ENCODE results near the gene ARHGAP24. TPM values are rescaled to one million over a fixed set of nuclear protein-coding genes. Genes with fewer than 3 reads are reported as not detected.

ARHGAP24 gene
- total and polyA plus RNA-seq, 2 donors from 2014 or later, result 78.1 to 94.7 TPM

DNA sequence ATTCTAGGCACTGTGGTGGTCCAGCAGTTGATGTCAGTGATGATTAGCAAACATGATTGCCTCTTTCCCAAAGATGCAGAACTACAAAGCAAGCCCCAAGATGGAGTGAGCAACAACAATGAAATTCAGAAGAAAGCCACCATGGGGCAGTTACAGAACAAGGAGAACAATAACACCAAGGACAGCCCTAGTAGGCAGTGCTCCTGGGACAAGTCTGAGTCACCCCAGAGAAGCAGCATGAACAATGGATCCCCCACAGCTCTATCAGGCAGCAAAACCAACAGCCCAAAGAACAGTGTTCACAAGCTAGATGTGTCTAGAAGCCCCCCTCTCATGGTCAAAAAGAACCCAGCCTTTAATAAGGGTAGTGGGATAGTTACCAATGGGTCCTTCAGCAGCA is 519.6 kb downstream of the ARHGAP24 start:
- DNase-seq, result no peak
- H3K9me3 ChIP-seq (ENCODE audit: control insufficient read depth in 2 of 3, insufficient read depth in 1 of 3, low read length in 3 of 3), result no peaks in the 10 kb centered on the region

DNA sequence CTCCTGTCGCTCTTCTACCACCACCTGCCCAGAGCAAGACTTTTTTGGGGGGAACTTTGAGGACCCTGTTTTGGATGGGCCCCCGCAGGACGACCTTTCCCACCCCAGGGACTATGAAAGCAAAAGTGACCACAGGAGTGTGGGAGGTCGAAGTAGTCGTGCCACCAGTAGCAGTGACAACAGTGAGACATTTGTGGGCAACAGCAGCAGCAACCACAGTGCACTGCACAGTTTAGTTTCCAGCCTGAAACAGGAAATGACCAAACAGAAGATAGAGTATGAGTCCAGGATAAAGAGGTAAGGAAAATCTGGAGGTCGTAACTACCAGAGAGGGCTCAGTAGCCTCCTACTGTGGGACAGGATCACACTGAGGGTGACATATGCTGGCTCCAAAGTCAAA is 520.4 kb downstream of the ARHGAP24 start:
- Histone ChIP-seq H3K9me3 (ENCODE audit: control insufficient read depth in 2 of 3, insufficient read depth in 1 of 3, low read length in 3 of 3) (no peaks in the 10 kb centered on the region), H3K4me3 (ENCODE audit: low read length in 3 of 3) (no peak overlapping the region), H3K27ac (ENCODE audit: low read depth in 2 of 2, low read length in 2 of 2) (no peak overlapping the region), H3K4me1 (ENCODE audit: control insufficient read depth in 2 of 3, insufficient read depth in 2 of 3, low read depth in 1 of 3, low read length in 3 of 3) (no peaks in the 10 kb centered on the region), H3K27me3 (ENCODE audit: control insufficient read depth, insufficient read depth, low read length) (no peaks in the 10 kb centered on the region), H3K9ac (ENCODE audit: low read length in 3 of 3) (no peak overlapping the region), H3K36me3 (ENCODE audit: control insufficient read depth in 2 of 3, insufficient read depth in 3 of 3, low read length in 3 of 3) (peaks cover 14 to 33% (median 20%) of the 10 kb centered on the region in 3 donors)
- FAIRE-seq (no peak), DNase-seq (no peak)
- TF ChIP-seq, protein P1, sequence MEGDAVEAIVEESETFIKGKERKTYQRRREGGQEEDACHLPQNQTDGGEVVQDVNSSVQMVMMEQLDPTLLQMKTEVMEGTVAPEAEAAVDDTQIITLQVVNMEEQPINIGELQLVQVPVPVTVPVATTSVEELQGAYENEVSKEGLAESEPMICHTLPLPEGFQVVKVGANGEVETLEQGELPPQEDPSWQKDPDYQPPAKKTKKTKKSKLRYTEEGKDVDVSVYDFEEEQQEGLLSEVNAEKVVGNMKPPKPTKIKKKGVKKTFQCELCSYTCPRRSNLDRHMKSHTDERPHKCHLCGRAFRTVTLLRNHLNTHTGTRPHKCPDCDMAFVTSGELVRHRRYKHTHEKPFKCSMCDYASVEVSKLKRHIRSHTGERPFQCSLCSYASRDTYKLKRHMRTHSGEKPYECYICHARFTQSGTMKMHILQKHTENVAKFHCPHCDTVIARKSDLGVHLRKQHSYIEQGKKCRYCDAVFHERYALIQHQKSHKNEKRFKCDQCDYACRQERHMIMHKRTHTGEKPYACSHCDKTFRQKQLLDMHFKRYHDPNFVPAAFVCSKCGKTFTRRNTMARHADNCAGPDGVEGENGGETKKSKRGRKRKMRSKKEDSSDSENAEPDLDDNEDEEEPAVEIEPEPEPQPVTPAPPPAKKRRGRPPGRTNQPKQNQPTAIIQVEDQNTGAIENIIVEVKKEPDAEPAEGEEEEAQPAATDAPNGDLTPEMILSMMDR (IDR thresholded peaks at IDR 0.05; ENCODE audit: borderline replicate concordance, extremely low read depth, insufficient read depth), result no peak
- intact Hi-C loops (cut with DNase I), result no loop called here

More for the DNA sequence above, 519.6 kb downstream of the ARHGAP24 start:
- Histone ChIP-seq H3K4me1 (ENCODE audit: control insufficient read depth in 2 of 3, insufficient read depth in 2 of 3, low read depth in 1 of 3, low read length in 3 of 3) (no peaks in the 10 kb centered on the region), H3K36me3 (ENCODE audit: control insufficient read depth in 2 of 3, insufficient read depth in 3 of 3, low read length in 3 of 3) (peaks cover 14 to 33% (median 20%) of the 10 kb centered on the region in 3 donors), H3K9ac (ENCODE audit: low read length in 3 of 3) (no peak overlapping the region), H3K27ac (ENCODE audit: low read depth in 2 of 2, low read length in 2 of 2) (no peak overlapping the region), H3K4me3 (ENCODE audit: low read length in 3 of 3) (no peak overlapping the region), H3K27me3 (ENCODE audit: control insufficient read depth, insufficient read depth, low read length) (no peaks in the 10 kb centered on the region)
- TF ChIP-seq, protein P1 (IDR thresholded peaks at IDR 0.05; ENCODE audit: borderline replicate concordance, extremely low read depth, insufficient read depth), result no peak
- no peak for FAIRE-seq
- intact Hi-C loops (cut with DNase I), result no loop called here

DNA sequence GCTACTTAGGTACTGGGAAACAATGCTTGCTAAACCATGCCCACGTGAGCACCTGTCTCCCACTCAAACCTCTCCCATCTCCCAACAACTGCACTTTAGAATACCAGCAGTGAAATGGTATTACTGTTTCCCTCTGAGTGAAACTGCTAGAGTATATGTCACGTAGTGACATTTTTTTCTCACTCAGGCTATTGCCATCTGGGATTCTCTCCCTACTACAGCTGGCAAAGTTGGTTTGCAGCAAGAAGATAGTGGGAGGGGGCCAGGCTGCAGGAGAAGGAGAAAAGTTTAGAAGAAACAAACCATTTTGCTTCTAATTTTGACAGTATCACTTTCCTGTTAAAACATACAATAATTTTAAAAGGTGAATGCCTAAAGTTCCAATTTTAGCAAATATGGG is 526.6 kb downstream of the ARHGAP24 start:
- intact Hi-C loops (cut with DNase I), result no loop called here
- DNase-seq, result no peak
- Histone ChIP-seq H3K9ac (ENCODE audit: low read length in 3 of 3) (no peak overlapping the region), H3K9me3 (ENCODE audit: control insufficient read depth in 2 of 3, insufficient read depth in 1 of 3, low read length in 3 of 3) (no peaks in the 10 kb centered on the region), H3K36me3 (ENCODE audit: control insufficient read depth in 2 of 3, insufficient read depth in 3 of 3, low read length in 3 of 3) (peaks cover 0 to 28% (median 12%) of the 10 kb centered on the region in 3 donors), H3K27ac (ENCODE audit: low read depth in 2 of 2, low read length in 2 of 2) (no peak overlapping the region), H3K4me1 (ENCODE audit: control insufficient read depth in 2 of 3, insufficient read depth in 2 of 3, low read depth in 1 of 3, low read length in 3 of 3) (no peaks in the 10 kb centered on the region), H3K4me3 (ENCODE audit: low read length in 3 of 3) (no peak overlapping the region), H3K27me3 (ENCODE audit: control insufficient read depth, insufficient read depth, low read length) (no peaks in the 10 kb centered on the region)
- TF ChIP-seq, protein P1 (IDR thresholded peaks at IDR 0.05; ENCODE audit: borderline replicate concordance, extremely low read depth, insufficient read depth), result no peak
- FAIRE-seq, result no peak

DNA sequence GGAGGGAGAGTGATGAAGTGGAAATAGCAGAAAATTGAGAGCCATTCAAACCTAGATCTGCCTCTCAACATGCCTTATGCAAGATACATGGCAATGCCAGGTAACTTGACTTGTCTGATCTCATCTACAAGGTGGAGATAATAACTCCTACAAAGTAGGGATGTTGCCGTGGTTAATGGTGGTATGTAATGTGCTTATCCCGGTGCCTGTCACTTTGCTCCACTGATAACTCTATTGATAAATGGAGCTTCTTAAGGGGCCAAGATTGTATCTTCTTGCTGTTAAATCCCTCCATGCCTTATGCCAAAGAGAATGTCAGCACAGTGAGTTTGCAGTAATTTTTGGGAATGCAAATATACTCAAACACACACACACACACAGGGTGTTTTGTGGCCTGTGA is 529.1 kb downstream of the ARHGAP24 start:
- TF ChIP-seq, protein P1 (IDR thresholded peaks at IDR 0.05; ENCODE audit: borderline replicate concordance, extremely low read depth, insufficient read depth), result no peak

More for the DNA sequence above, 529.1 kb downstream of the ARHGAP24 start:
- intact Hi-C loops (cut with DNase I), result no loop called here
- Histone ChIP-seq H3K9me3 (ENCODE audit: control insufficient read depth in 2 of 3, insufficient read depth in 1 of 3, low read length in 3 of 3) (no peaks in the 10 kb centered on the region), H3K4me1 (ENCODE audit: control insufficient read depth in 2 of 3, insufficient read depth in 2 of 3, low read depth in 1 of 3, low read length in 3 of 3) (no peaks in the 10 kb centered on the region), H3K27ac (ENCODE audit: low read depth in 2 of 2, low read length in 2 of 2) (no peak overlapping the region), H3K36me3 (ENCODE audit: control insufficient read depth in 2 of 3, insufficient read depth in 3 of 3, low read length in 3 of 3) (peaks cover 0 to 24% (median 12%) of the 10 kb centered on the region in 3 donors), H3K27me3 (ENCODE audit: control insufficient read depth, insufficient read depth, low read length) (no peaks in the 10 kb centered on the region), H3K4me3 (ENCODE audit: low read length in 3 of 3) (no peak overlapping the region), H3K9ac (ENCODE audit: low read length in 3 of 3) (no peak overlapping the region)
- FAIRE-seq (no peak), DNase-seq (no peak)
